IPS-NIHi7 (cell line): ENCODE measurements around the gene HPS4.
"Not testable (repeated sequence)": the region's sequence is repeated elsewhere in the genome, so short reads cannot be mapped to it uniquely, and the experiment has no call there.

Source experiments
- DNase-seq: peaks from one replicate; pipeline ENCODE4 v3.0.0; 2012; ENCODE audit warnings: mixed read lengths; ENCODE audit errors: extremely low spot score

HPS4 gene

GRCh38 chr22:26414347-26414746, 69.2 kb downstream of the HPS4 start:
- DNase-seq = no peak

- no peak for DNase-seq
These were observed 73.2 kb downstream of the HPS4 start for GRCh38 chr22:26410386-26410785.

- DNase-seq = no peak
These were observed 73.8 kb downstream of the HPS4 start for GRCh38 chr22:26409719-26410335.

GRCh38 chr22:26408562-26409220, 74.9 kb downstream of the HPS4 start:
- DNase-seq = not testable (repeated sequence)

GRCh38 chr22:26406118-26406517, 77.5 kb downstream of the HPS4 start:
- DNase-seq = no peak

GRCh38 chr22:26404851-26405421, 78.6 kb downstream of the HPS4 start:
- peak; percentile 26 for DNase-seq

GRCh38 chr22:26401726-26402125, 81.9 kb downstream of the HPS4 start:
- no peak for DNase-seq
